GM21619 (cell line): Measurements from ENCODE around the gene TAF1B.

Source experiments
- ATAC-seq: cut with Tn5 transposase; IDR thresholded peaks from one replicate; pipeline ENCODE4 v1.9.1; 2021; ENCODE audit not compliant: unreplicated experiment

The TAF1B gene

DNA sequence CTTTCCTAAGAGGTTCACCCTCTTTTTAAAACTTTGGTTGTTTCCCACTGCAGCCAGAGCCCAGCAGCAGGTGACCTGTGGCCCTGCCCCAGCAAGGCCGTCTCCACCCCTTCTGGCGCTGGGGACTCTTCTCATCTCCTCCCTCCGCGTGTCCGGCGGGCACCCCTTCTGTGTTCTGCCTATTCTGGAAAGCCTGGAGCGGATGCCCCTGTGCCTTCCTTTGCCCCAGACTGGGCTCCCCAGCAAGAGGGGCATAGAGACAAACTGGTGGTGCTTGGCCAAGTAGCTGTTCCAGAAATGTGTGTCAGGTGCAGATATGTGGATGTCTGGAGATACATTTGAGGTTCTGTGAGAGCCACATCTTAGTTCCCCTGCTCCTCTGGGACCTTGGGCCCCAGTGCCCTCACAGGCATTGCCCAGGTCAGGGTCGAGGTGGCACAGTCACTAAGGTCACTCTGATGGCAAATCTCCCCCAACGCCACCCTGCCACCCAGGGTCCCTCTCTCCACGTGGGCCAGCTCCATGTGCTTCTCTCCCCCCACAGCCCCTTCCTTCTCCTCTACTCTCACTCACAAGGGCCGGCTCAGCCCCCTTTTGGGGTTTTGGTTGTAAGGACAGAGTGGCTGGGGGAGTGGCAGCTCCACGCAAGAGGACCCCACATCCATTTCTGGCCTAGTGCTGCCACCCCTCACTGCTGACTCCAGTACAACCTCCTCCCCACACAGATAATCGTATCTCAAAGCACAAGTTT, 35.5 kb upstream of the TAF1B start:
- ATAC-seq = no peak

DNA sequence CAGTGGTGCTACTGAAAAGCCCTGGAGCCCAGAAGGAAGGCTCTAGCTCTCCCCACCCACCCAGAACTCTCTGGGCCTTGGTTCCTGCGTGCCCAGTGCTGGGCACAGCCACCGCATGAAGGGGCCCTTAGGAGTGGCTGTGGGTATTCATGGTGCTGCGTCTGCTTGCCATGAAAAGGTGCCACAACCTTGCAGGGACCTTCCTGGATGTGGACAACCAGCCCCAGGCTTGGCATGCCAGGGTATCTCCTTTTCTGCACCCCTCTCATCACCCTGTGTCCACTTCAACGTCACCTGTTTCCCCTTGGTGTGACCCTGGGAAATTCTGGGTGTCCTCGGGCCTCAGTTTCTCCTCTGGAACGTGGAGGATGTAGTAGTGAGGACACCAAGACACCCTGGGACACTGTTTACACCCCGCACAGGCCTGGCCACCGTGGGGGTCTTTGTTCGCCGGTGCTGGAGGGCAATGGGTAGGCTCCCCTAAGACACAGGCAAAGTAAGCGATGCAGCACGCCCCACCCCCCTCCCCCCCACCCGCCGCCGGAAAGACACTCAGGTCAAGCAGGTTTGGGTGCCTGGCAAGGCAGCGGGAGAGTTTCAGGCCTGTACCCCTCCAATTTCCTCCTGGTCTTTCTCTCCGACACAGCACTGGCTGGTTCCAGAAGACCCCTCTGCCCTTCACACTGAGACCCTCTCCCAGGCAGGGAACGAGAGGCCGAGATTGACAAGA, 34.8 kb upstream of the TAF1B start:
- ATAC-seq = no peak

DNA sequence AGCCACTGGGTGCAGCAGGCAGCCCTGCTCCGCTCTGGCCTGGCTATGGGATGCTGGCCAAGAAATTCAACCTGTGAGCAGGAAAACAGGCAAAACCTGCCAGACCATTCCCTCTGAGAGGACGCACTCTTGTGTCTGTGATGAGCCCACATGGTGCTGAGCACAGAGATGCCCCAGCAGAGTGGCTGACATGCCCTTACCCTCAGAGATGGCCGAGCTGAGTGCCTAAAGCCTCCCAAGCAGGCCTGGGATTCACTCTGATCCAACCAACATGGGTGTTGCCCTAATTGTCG, 34.3 kb upstream of the TAF1B start:
- ATAC-seq = no peak

DNA sequence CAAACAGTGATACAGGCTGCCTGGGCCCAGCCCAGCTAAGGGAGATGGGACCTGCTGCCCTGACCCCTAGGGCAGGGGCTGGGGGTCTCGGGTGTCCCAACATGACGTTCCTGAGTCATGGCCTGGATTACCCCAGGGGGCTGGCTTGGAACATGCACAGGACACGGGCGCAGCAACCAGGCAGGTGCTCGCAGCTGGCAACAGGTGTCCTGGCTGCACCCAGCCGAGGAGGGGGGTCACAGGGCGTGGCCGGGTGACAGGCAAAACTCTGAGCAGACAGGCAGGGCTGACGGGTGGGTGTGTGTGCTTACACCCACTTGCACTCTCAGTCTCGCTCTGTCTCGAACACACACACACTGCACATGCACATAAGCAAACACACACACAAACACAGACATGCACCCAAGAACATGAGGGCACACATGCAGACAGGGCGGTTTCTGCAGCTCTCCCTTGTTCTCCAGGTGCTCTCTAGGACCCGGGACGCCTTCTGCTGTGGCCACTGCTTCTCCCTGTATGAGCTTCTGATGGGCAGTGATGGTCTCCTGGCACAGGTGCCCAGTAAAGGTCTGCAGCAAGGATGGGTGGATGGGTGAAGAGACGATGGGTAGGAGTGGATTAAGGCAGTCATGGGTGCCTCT, 33.7 kb upstream of the TAF1B start:
- ATAC-seq = no peak

DNA sequence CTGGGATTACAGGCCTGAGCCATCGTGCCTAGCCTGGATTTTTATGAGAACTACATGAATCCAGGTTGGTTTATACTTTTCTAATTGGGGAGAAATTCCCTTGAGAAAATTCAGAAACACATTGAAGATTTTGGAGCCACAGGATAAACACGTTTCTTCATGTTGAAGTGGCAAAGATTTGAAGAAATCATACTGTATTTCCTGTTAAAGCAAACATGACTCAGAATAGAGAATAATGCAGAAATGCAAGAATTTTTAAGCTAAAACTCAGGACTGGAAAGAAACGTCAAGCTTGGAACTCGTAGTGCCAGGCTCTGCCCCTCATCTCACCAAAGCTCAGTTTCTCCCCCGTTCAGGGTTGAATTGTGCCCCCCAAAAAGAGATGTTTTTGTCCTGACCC, 32.1 kb upstream of the TAF1B start:
- ATAC-seq = no peak

DNA sequence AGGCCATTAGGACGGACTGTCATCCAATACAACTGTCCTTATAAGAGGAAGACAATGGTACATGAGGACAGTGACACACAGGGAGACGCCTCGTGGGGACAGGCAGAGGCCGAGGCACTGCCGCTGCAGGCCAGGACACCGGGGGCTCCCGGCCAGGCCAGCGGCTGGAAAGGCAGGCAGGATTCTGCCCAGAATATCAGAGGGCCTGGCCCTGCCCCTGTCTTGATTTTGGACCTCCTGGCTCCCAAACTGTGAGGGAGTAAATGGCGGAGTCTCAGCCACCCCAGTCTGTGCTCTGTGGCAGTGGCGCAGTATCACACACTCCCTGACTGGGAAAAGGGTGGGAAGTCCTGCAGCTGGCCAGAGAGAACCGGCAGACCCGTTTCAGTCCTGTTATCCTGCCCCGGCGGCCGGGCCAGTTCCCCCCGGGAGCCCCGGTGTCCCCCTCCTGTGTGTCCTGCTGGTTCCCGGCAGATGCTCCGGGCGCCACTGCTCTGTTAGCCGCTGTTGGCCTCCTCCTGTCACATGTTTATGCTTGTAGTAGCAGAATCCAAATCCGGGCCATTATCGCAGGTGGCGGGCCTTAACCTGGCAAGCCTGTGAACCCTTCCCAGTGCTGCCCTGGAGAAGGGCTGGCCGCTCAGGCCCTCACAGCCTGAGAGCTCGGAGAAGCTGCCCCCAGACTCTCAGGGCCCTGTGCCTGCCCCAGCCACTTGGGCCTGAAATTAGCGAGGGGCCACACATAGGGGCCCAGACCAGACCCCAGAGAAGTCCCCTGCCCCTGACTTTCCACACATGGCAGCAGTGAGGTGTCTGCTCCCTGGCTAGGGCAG, 31.4 kb upstream of the TAF1B start:
- ATAC-seq = no peak

DNA sequence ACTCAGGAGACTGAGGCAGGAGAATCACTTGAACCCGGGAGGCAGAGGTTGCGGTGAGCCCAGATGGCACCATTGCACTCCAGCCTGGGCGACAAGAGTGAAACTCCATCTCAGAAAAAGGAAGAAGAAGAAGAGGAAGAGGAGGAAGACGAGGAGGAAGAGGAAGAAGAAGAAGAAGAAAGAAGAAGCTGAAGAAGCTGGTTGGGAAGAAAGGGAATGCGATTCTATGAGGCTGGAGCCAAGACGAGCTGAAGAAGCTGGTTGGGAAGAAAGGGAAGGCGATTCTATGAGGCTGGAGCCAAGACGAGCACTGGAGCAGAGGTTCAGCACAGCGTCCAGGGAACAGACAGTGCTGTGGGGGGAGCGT, 30.3 kb upstream of the TAF1B start:
- ATAC-seq = no peak

DNA sequence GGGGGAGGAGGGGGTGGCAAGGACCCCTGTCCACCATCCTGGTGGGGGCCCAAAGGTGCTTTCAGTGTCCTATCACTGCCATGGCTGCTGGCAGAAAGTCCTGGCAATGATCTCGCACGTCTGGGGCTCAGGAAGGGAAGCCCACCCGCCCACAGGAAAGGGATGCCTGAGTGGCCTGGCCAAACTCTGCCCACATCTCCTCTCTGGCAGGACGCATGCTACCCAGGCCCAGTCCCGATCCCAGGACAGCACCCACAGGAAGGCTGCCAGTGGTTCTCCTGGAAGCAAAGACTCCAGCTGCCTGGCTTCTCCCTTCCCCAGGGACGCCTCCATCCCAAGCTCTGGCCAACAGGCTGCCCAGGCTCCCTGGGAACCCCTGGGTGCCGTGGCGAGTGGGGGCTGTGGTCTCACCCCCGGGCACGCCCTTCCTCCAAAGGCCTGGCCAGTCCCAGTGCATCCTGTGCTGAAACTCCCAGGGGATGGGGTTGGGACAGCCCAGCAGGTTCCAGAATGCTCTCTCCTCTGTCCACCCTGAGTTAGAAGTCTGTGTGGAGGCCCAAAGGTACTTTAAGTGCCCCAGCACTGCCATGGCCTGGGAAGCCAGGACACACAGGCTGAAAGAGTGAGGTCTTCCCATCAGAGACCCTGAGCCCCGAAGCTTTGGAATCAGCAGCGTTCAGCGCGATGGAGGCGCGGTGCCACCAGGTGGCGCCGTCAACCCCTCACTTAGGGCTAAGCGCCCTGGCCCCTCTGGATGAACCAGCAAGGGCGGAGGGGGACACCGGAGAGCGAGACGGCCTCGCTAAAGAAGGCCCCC, 29.8 kb upstream of the TAF1B start:
- ATAC-seq = no peak

DNA sequence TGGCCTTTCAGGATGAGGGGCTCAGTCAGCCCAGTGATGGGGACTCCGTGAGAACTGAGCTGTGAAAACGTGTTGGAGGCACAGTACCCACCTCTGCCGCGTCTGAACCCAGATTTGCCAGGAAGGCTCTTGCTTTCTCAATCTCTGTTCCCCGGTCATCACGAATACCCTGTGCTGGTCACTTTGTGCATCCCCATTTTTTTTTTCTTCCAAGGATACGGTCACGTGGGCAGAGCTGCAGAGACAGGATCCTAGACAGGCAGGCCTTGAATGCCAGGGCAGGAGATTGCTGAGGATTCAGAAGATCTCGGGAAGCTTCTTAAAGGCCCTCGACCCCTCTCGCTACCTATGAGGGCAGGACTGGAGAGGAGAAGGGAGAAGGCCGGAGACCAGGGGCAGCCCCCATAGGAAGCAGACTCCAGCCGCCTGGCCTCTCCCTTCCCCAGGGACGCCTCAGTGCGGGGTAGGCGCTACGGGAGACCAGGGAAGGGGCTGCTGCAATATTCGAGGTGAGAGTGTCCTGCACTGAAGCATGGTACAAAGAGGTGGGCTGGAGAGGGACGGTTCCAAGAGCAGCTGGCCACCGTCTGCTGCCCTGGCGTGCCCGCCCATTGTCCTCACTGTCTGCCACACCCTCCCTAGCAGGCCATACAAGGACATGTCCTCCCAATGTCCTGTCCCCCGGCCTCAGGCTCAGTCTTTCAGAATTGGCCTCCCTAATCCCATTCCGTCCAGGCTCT, 29.0 kb upstream of the TAF1B start:
- ATAC-seq = no peak

DNA sequence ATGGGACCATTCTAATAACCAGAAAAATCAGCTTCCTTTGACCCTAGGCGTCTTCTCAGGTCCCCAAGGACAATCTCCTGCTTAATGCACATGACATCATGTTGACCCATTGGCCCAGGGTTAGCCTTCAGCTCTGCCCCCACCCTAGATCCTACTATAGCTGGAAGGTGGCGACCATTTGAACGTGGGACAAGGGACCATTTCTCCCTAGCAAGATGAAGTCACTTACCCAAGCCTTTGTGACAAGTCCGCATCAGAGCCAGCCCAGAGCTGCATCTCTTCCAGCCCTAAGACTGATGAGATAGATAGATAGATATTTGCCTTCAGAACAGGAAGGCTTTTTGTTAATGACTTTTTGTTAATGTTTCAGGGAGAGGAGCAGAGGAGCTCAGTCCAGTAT, 28.2 kb upstream of the TAF1B start:
- no peak for ATAC-seq

DNA sequence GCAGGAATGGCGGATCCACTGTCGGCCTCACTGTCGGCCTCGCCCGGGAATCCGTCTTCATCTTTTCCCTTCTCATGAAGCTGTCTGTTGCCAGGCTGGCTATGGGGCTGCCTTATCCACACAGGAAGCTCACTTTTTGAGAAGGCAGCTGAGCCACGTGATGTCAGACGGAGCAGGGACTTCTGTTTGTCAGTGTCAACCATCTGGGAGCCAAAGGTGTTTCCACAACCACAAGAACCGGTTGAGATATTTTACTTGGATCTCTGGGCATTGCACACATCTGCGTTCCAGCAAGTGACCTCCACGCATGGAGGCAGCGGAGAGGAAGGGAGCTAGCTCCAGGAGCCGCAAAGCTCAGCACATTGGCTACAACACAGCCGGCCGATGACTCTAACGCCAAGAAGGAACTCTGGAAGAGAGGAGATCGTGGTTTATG, 27.4 kb upstream of the TAF1B start:
- ATAC-seq = no peak

DNA sequence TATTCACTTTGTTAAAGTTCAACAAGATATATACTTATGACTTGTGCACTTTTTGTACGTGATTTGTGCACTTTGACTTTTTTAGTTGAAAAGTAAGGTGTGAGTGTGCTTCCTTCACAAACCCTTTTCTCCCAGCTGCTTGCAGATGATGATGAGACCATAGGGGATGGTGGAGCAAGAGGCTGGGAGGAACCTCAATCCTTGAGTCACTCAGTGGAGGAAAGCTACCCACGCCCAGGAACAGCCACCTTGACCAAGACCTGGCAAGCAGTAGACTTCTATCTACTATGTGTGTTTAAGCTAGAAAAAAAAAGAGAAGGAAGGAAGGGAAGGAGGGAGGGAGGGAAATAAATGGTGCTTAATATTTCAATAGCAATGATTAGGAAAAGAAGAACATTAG, 25.2 kb upstream of the TAF1B start:
- no peak for ATAC-seq

DNA sequence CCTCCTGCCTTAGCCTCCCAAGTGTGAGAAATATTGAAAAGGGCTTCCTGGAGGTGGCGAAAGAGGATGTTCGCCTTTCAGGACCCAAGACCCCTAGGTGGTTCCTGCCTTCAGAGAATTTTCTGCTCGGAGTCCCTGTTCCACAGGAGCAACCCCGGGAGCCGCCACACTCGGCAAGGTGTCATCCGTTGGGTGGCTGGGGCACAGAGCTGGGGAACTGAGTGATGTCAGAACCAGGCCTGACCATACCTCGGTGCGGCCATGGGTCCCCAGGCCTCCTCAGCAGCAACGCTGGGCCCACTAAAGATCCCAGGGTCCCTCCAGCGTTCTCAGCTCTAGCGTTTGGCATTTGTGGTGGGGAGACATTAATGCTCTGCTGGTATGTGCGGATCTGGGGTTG, 23.7 kb upstream of the TAF1B start:
- ATAC-seq = no peak

DNA sequence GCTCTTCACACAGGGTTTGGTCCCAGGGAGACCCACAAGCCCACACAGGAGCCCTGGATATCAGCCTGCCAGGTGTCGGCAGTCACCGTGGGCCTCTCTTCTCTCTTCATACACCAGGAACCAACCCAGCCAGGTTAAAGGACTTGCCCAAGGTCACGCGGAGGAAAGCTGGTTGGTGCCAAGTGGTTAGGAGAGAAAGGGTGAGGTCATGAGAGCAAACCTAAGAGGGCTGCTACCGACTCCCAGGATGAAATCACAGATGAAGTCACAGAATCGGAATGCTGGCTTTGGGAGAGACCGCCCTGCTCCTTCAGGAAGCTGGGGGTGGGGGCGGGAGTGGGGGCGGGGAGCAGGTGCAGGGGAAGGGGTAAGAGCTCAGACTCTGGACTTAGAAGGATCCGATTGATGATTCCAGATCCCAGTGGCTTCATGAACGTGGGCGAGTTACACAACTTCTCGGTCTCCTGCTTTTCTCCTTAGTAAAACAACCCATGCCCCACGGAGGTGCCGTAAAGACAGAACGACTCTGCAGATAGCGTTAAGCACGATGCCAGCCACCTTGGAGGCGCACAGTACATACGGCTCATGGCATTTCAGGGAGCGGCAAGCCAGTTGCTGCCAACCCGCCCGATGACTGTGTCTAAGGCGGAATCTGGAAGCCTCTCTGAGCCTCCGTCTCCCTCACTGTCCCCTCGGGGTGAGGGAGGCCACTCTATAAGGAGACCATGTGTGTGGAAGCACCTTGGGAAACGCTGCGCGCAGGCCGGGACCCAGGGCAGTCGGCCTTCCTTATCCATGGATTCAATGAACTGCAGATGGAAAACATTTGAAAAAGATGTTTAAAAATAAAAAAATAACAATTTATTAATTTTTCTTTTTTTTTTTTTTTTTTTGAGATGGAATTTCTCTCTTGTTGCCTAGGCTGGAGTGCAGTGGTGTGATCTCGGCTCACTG, 23.0 kb upstream of the TAF1B start:
- no peak for ATAC-seq

DNA sequence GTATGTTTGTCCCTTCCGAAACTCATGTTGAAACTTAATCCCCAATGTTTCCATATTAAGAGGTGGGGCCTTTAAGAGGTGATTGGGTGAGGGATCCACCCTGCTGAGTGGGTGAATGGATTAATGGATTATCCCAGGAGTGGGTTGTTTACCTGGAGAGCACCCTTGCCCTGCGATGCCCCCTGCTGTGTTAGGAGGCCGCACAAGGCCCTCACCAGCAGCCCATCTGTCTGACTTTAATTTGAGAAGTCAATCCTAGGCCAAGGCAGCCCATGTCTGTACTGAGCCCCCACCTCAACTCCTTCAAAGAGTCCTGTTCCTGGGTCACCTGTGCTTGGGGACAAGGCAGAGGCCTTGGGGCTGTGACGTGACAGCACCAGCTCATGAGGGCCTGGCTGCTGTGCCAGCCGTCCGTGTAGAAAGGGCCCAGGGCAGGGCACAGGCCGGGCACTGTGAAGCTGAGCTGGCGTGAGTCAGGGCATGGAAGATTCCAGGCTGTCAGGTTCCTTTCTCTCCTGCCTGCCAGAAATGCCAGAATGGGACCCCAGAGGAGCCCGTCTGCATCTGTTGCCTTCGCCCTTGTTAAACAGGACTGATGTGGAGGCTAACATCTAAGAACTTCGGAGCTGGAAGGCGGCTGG, 21.3 kb upstream of the TAF1B start:
- no peak for ATAC-seq

DNA sequence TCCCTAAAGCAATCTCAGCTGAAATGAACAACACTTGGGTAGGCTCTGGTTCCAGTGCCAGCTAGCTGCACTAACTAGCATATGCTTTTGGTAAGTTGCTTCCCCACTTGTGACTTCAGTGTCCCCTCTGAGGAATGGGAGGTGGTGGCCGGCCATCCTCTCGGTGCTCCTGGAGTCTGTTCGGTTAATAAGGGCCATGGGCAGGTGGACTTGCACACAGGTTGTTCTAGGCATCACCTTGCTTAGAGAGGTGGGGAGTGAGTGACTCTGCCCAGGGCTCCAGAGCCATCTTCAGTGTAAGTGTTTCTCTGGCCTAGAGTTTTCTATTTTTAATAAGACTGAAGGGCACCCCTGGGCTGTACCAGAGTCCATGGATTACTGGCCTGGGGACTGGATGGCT, 18.8 kb upstream of the TAF1B start:
- no peak for ATAC-seq

DNA sequence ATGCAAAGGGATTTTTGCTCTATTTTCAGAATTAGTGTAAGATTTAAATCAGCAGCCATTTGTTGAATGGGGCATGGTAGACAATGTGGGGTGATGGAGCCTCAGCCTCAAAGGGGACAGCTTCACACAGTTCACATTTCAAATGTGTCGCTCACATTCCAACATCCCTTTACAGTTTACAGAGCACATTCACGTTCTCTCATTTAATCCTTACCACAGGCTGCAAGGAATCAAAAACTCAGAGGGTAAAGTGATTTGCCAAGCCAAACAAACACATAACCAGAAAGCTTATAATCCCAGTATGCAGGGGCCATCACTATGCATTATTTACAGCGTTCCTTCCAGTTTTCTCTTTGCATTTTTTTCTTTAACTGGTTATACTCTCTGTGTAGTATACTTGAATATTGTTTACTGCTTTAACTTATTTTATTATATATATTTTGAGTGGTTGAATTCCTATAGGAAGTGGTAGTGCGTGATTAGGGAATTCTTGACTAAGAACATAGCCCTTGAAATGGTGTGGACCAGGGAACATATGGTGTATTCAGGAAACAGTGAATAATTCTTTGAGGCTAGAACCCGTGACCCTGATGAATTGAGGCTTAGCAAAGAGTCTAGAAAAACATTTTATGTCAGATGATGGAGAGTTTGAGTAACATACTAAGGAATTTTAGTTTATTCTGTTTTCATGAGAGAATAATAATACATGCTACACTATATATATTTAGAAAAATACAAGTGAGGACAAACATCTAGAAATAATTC, 18.1 kb upstream of the TAF1B start:
- no peak for ATAC-seq

DNA sequence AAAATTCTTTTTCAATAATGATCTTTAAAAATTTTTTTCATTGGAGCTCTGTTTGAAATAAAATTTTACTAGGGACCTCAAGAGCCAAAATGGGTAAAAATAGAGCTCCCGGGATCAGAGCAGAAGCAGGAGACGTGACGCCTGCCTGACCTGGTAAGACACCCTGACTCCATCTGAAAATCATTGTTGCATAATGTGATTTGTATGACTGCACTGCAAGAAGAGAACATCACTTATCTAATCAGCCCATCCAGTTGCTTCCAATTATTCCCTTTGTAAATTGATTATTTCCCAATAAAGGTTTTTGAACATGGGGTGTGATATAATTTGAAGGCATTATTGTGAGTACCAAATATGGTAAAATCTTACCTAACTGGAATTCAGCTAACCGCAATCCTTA, 17.1 kb upstream of the TAF1B start:
- ATAC-seq = no peak
